ENCODE measurements around the gene BABAM2. TPM values are rescaled to one million over a fixed set of nuclear protein-coding genes. Genes with fewer than 3 reads are reported as not detected.

The BABAM2 gene
- total and polyA plus RNA-seq, 10 of the 15 experiments (the other 5 are each of a cell fraction or from before 2014, with no cell fraction given) = 30.7 to 59.9 (median 44.5) TPM

DNA sequence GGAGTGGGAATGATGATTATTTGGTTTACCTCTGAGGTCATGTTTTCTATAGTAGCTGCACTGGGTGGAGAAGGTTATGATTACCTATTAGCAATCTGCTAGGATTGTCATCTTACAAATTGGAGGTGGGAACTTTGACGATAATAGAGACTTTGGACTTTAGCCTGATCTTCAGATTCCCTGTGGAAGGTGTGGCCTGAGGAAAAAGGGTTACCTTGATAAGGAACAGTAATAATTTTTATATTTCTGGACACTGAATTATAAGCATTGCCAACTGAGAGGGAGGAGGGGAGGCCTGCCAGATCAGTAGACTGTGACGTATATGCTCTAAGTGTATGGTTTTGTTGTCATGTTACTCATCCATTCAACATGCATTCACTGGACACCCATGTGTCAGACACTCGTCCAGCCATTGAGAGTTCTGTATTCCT lies 318.7 kb downstream of the BABAM2 start (continued):
- TF ChIP-seq ASH2L (IDR thresholded peaks at IDR 0.05; ENCODE audit: borderline replicate concordance, low read depth) = no peak

- Histone ChIP-seq H2AFZ (ENCODE audit: control insufficient read depth, low read depth, low read length) (no peak overlapping the region), H3K4me3 (no peak overlapping the region), H3K27ac (ENCODE audit: control insufficient read depth, insufficient read depth) (no peak overlapping the region), H3K27me3 (replicated peaks in 1 of 2; ENCODE audit: control insufficient read depth in 2 of 2, insufficient read depth in 2 of 2, low read length in 1 of 2) (no peaks in the 10 kb centered on the region), H3K4me1 (ENCODE audit: control insufficient read depth, insufficient read depth, low read length) (no peaks in the 10 kb centered on the region), H3K9ac (ENCODE audit: control insufficient read depth, insufficient read depth, low read length) (no peak overlapping the region), H3K79me2 (ENCODE audit: control insufficient read depth, insufficient read depth, low read length) (no peaks in the 10 kb centered on the region), H3K36me3 (ENCODE audit: control insufficient read depth in 2 of 2, insufficient read depth in 2 of 2, low read length in 1 of 2) (no peaks in the 10 kb centered on the region), H3K4me2 (ENCODE audit: control insufficient read depth, insufficient read depth) (no peak overlapping the region), H3K9me3 (replicated peaks; ENCODE audit: control insufficient read depth, insufficient read depth, low read length) (no peaks in the 10 kb centered on the region), H4K20me1 (ENCODE audit: control insufficient read depth, insufficient read depth) (no peaks in the 10 kb centered on the region)
- in situ Hi-C loops (cut with MboI) (no loop called here), intact Hi-C loops (cut with micrococcal nuclease; ENCODE audit: unreplicated experiment) (no loop called here)
- RAD21 ChIA-PET (ENCODE audit: unreplicated experiment) = no interaction called here
- ATAC-seq = no peak
- TF ChIP-seq, protein P1, sequence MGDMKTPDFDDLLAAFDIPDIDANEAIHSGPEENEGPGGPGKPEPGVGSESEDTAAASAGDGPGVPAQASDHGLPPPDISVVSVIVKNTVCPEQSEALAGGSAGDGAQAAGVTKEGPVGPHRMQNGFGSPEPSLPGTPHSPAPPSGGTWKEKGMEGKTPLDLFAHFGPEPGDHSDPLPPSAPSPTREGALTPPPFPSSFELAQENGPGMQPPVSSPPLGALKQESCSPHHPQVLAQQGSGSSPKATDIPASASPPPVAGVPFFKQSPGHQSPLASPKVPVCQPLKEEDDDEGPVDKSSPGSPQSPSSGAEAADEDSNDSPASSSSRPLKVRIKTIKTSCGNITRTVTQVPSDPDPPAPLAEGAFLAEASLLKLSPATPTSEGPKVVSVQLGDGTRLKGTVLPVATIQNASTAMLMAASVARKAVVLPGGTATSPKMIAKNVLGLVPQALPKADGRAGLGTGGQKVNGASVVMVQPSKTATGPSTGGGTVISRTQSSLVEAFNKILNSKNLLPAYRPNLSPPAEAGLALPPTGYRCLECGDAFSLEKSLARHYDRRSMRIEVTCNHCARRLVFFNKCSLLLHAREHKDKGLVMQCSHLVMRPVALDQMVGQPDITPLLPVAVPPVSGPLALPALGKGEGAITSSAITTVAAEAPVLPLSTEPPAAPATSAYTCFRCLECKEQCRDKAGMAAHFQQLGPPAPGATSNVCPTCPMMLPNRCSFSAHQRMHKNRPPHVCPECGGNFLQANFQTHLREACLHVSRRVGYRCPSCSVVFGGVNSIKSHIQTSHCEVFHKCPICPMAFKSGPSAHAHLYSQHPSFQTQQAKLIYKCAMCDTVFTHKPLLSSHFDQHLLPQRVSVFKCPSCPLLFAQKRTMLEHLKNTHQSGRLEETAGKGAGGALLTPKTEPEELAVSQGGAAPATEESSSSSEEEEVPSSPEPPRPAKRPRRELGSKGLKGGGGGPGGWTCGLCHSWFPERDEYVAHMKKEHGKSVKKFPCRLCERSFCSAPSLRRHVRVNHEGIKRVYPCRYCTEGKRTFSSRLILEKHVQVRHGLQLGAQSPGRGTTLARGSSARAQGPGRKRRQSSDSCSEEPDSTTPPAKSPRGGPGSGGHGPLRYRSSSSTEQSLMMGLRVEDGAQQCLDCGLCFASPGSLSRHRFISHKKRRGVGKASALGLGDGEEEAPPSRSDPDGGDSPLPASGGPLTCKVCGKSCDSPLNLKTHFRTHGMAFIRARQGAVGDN (IDR thresholded peaks at IDR 0.05) = no peak
- TF ChIP-seq SIN3A (IDR thresholded peaks at IDR 0.05; ENCODE audit: low read depth, low read length) = no peak
- no peak for TF ChIP-seq HCFC1 (IDR thresholded peaks at IDR 0.05; ENCODE audit: low read length)
- no peak for TF ChIP-seq MTA3 (IDR thresholded peaks at IDR 0.05; ENCODE audit: borderline replicate concordance, low read length)
- TF ChIP-seq MEF2A (IDR thresholded peaks at IDR 0.05; ENCODE audit: insufficient read depth, low read depth, low read length) = no peak
- no peak for TF ChIP-seq NR2C1 (IDR thresholded peaks at IDR 0.05)
- no peak for TF ChIP-seq BRCA1 (IDR thresholded peaks at IDR 0.05; ENCODE audit: low read depth, low read length)
- no peak for TF ChIP-seq PML (IDR thresholded peaks at IDR 0.05; ENCODE audit: low read length)
- TF ChIP-seq SPI1 (IDR thresholded peaks at IDR 0.05; ENCODE audit: borderline replicate concordance, insufficient read depth, low read depth, low read length) = no peak
- no peak for TF ChIP-seq PAX5 (IDR thresholded peaks at IDR 0.05; ENCODE audit: borderline replicate concordance, low read depth, low read length)
- no peak for TF ChIP-seq ZBED1 (IDR thresholded peaks at IDR 0.05; ENCODE audit: borderline replicate concordance)
- no peak for TF ChIP-seq ZNF24 (IDR thresholded peaks at IDR 0.05)
- TF ChIP-seq GATAD2B (conservative IDR thresholded peaks at IDR 0.05; ENCODE audit: low read depth) = no peak
- TF ChIP-seq NFYA (IDR thresholded peaks at IDR 0.05; ENCODE audit: borderline replicate concordance, low read depth, low read length) = no peak
- SMC1A ChIA-PET (ENCODE audit: uncharacterized antibody, unreplicated experiment) = interaction anchor here (1.0 to 2.2 kb wide), 2 partner anchors 10 to 15 kb away, joined by 3 to 6 read pairs; no protein-coding TSS in a partner anchor
- BruUV-seq (replicated peaks) = no TSS peak
- CTCF ChIA-PET = no interaction called here
- no peak for FAIRE-seq
- no peak for DNase-seq (ENCODE audit: low read depth, low spot score)
- POLR2A ChIA-PET = no interaction called here
Measured at GRCh38 chr2:28209864-28210263, 319.3 kb downstream of the BABAM2 start.
